ENCODE results near the gene ZNF160. TPM values are rescaled to one million over a fixed set of nuclear protein-coding genes. Genes with fewer than 3 reads are reported as not detected.

Gene ZNF160
- total and polyA plus RNA-seq, 2 of the 8 experiments (the other 6 are each of a cell fraction or from before 2014, with no cell fraction given) = 15.8 to 31.2 TPM

GRCh38 chr19:53123400-53123799 lies 20.2 kb upstream of the ZNF160 start (continued):
- no peak for TF ChIP-seq CHD7 (IDR thresholded peaks at IDR 0.05; ENCODE audit: insufficient replicate concordance, low read length)
- TF ChIP-seq ATF3 (IDR thresholded peaks at IDR 0.05; ENCODE audit: insufficient read depth, low read depth, low read length) = no peak
- TF ChIP-seq ZNF274 (IDR thresholded peaks at IDR 0.05; ENCODE audit: borderline replicate concordance, extremely low read depth, low read length) = no peak
- no peak for TF ChIP-seq EZH2 (IDR thresholded peaks at IDR 0.05; ENCODE audit: low read depth, low read length, severe bottlenecking)

Data from H1 (cell line).